Measurements from ENCODE around the gene SLC3A2.
"Not testable (repeated sequence)": the region's sequence is repeated elsewhere in the genome, so short reads cannot be mapped to it uniquely, and the experiment has no call there.

SLC3A2 gene

GRCh38 chr11:62860835-62861563 lies 19.7 kb upstream of the SLC3A2 start:
- DNase-seq (ENCODE audit: low read depth in 2 of 2) = no peak
- H3K4me3 ChIP-seq (replicated peaks in 1 of 2; ENCODE audit: low read depth in 2 of 2, low read length in 2 of 2) = no peak overlapping the region
- TF ChIP-seq CTCF (IDR thresholded peaks at IDR 0.05; ENCODE audit: low read depth, low read length) = no peak

- DNase-seq (ENCODE audit: low read depth in 2 of 2); H3K4me3 ChIP-seq (replicated peaks in 1 of 2; ENCODE audit: low read depth in 2 of 2, low read length in 2 of 2): not testable (repeated sequence)
Measured at GRCh38 chr11:62861564-62862192, 19.0 kb upstream of the SLC3A2 start.

- DNase-seq (ENCODE audit: low read depth in 2 of 2) = peak in 1 of 2 donors; percentile 19
- no peak overlapping the region for H3K4me3 ChIP-seq (replicated peaks in 1 of 2; ENCODE audit: low read depth in 2 of 2, low read length in 2 of 2)
- no peak for TF ChIP-seq CTCF (IDR thresholded peaks at IDR 0.05; ENCODE audit: low read depth, low read length)
Measured at GRCh38 chr11:62863687-62864335, 16.9 kb upstream of the SLC3A2 start.

- no peak for DNase-seq (ENCODE audit: low read depth in 2 of 2)
- no peak overlapping the region for H3K4me3 ChIP-seq (replicated peaks in 1 of 2; ENCODE audit: low read depth in 2 of 2, low read length in 2 of 2)
- TF ChIP-seq CTCF (IDR thresholded peaks at IDR 0.05; ENCODE audit: low read depth, low read length) = no peak
Measured at GRCh38 chr11:62865635-62866034, 15.1 kb upstream of the SLC3A2 start.

GRCh38 chr11:62874851-62875250 lies 5.8 kb upstream of the SLC3A2 start:
- DNase-seq (ENCODE audit: low read depth in 2 of 2) = no peak
- H3K4me3 ChIP-seq (replicated peaks in 1 of 2; ENCODE audit: low read depth in 2 of 2, low read length in 2 of 2) = no peak overlapping the region
- TF ChIP-seq CTCF (IDR thresholded peaks at IDR 0.05; ENCODE audit: low read depth, low read length) = no peak

GRCh38 chr11:62875698-62876478 lies 4.8 kb upstream of the SLC3A2 start:
- peak in 1 of 2 donors; percentile 29 for DNase-seq (ENCODE audit: low read depth in 2 of 2)
- no peak overlapping the region for H3K4me3 ChIP-seq (replicated peaks in 1 of 2; ENCODE audit: low read depth in 2 of 2, low read length in 2 of 2)
- TF ChIP-seq CTCF (IDR thresholded peaks at IDR 0.05; ENCODE audit: low read depth, low read length) = no peak

- no peak overlapping the region for H3K4me3 ChIP-seq (replicated peaks in 1 of 2; ENCODE audit: low read depth in 2 of 2, low read length in 2 of 2)
- TF ChIP-seq CTCF (IDR thresholded peaks at IDR 0.05; ENCODE audit: low read depth, low read length) = no peak
- no peak for DNase-seq (ENCODE audit: low read depth in 2 of 2)
Measured at GRCh38 chr11:62876712-62877111, 4.0 kb upstream of the SLC3A2 start.
